Dedifferentiated amniotic fluid mesenchymal stem cell (primary cell): ENCODE data around the gene DUSP14.

Experiments
- DNase-seq: peaks from one replicate; pipeline ENCODE4 v3.0.0-alpha.2; 2016; ENCODE audit errors: extremely low spot score

Gene DUSP14

GRCh38 chr17:37562016-37562745, 72.5 kb downstream of the DUSP14 start:
- no peak for DNase-seq
